Skeletal muscle tissue (tissue), 4 donors: ENCODE results near the gene ASAP2. TPM values are rescaled to one million over a fixed set of nuclear protein-coding genes. Genes with fewer than 3 reads are reported as not detected.

Source experiments
- H3K27ac ChIP-seq: one replicate; pipeline ENCODE4 v1.7.0; 2013; ENCODE audit warnings: mild to moderate bottlenecking, low read depth, low read length, inconsistent platforms
- H3K27me3 ChIP-seq, 3 donors: one replicate each; pipeline ENCODE4 v1.7.0; 2013; ENCODE audit warnings: low read length in 3 of 3; ENCODE audit not compliant: control insufficient read depth in 3 of 3, insufficient read depth in 3 of 3
- H3K36me3 ChIP-seq, 3 donors: one replicate each; pipeline ENCODE4 v1.7.0; 2013; ENCODE audit warnings: low read length in 3 of 3; ENCODE audit not compliant: control insufficient read depth in 3 of 3, insufficient read depth in 3 of 3
- H3K4me1 ChIP-seq, 3 donors: one replicate each; pipeline ENCODE4 v1.7.0; 2013; ENCODE audit warnings: low read length in 3 of 3, mild to moderate bottlenecking in 3 of 3; ENCODE audit not compliant: control insufficient read depth in 3 of 3, insufficient read depth in 3 of 3
- H3K4me3 ChIP-seq, 3 donors: one replicate each; pipeline ENCODE4 v1.7.0; 2013; ENCODE audit warnings: low read length in 3 of 3
- H3K9ac ChIP-seq, 3 donors: one replicate each; pipeline ENCODE4 v1.7.0; 2013; ENCODE audit warnings: low read length in 3 of 3, mild to moderate bottlenecking in 3 of 3, moderate library complexity in 2 of 3, low read depth in 1 of 3
- H3K9me3 ChIP-seq, 3 donors: one replicate each; pipeline ENCODE4 v1.7.0; 2013; ENCODE audit warnings: low read length in 3 of 3; ENCODE audit not compliant: control insufficient read depth in 3 of 3
- total RNA-seq: library from RNA; depleted of rRNA; stranded (reverse); fragments of >200 nt; gene quantifications from one replicate; pipeline ENCODE4 v1.2.3, GENCODE V29; 2014
- donor health status: Osteomylitis.

The ASAP2 gene
- total RNA-seq, 1 donor from 2014 or later: 17.7 TPM

- Histone ChIP-seq H3K36me3 (peaks cover 0 to 20% (median 9%) of the 10 kb centered on the region in 3 donors), H3K9ac (peak overlapping the region in 1 of 3 donors; percentile 19), H3K27ac (no peak overlapping the region), H3K9me3 (no peaks in the 10 kb centered on the region), H3K27me3 (no peaks in the 10 kb centered on the region), H3K4me1 (peaks cover 4 to 18% (median 5%) of the 10 kb centered on the region in 3 donors), H3K4me3 (no peak overlapping the region)
These were observed 210.3 kb downstream of the ASAP2 start for GRCh38 chr2:9416962-9417316.

DNA sequence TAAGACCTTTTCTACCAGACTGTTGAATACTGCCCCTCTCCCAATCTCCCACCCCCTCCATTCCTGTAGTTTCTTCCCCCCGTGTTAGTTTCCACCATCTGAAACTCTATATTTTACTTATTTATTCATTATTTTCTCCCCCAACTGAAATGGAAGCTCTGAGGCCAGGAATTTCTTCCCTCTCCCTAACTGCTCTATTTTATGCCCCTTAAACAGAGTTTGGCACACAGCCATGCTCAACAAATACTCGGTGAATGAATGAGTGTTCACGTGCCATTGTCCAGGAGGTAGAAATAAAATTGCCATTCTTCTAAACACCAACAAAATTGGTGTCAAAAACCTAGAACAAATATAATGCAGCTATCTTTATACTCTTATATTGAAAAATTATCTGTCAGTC lies 211.1 kb downstream of the ASAP2 start:
- Histone ChIP-seq H3K4me1 (peaks cover 11 to 26% (median 13%) of the 10 kb centered on the region in 3 donors), H3K9ac (no peak overlapping the region), H3K36me3 (peaks cover 0 to 17% (median 6%) of the 10 kb centered on the region in 3 donors), H3K4me3 (no peak overlapping the region), H3K27me3 (no peaks in the 10 kb centered on the region), H3K9me3 (no peaks in the 10 kb centered on the region), H3K27ac (no peak overlapping the region)

DNA sequence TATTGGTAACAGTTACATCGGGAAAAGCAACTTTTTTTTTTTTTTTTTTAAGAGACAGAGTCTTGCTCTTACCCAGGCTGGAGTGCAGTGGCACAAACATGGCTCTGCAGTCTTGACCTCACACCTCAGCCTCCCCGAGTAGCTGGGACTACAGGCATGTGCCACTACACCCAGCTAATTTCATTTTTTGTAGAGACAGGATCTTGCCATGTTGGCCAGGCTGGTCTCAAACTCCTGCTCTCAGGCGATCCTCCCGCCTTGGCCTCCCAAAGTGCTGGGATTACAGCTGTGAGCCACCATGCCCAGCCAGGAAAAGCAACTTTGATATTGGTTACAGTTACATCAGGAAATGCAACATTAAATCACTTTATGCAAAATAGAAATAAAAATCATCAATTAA lies 212.1 kb downstream of the ASAP2 start:
- Histone ChIP-seq H3K36me3 (peaks cover 0 to 13% (median 6%) of the 10 kb centered on the region in 3 donors), H3K9ac (no peak overlapping the region), H3K27ac (no peak overlapping the region), H3K4me3 (no peak overlapping the region), H3K9me3 (no peaks in the 10 kb centered on the region), H3K27me3 (no peaks in the 10 kb centered on the region), H3K4me1 (peaks cover 11 to 27% (median 18%) of the 10 kb centered on the region in 3 donors)

- H3K27me3 ChIP-seq: no peaks in the 10 kb centered on the region
- H3K4me1 ChIP-seq: peaks cover 19 to 34% (median 26%) of the 10 kb centered on the region in 3 donors
- no peak overlapping the region for H3K9ac ChIP-seq
- H3K27ac ChIP-seq: no peak overlapping the region
- no peak overlapping the region for H3K4me3 ChIP-seq
- peaks cover 0 to 11% (median 6%) of the 10 kb centered on the region in 3 donors for H3K36me3 ChIP-seq
- H3K9me3 ChIP-seq: no peaks in the 10 kb centered on the region
These were observed 212.9 kb downstream of the ASAP2 start for GRCh38 chr2:9419541-9419940.

DNA sequence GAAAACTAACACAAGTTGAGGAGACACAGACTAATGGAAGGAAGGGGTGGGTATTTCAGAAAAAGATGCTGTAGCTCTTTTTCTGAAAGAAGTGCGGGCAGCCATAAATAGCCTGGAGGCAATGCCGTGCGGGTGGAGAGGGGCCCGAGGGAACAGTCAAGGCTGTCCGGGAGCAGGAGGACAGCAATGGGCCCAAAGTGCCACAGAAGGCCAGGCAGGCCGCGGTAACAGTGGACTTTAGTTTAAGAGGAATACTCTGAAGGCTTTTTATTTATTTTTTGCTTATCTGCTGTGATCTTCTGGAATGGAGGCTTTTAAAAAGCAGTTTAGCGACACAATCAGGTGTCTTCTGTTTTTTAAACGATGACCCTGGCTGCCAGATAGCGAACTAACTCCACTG lies 213.9 kb downstream of the ASAP2 start:
- Histone ChIP-seq H3K9ac (no peak overlapping the region), H3K36me3 (peaks cover 0 to 11% (median 6%) of the 10 kb centered on the region in 3 donors), H3K4me1 (peaks cover 20 to 35% (median 31%) of the 10 kb centered on the region in 3 donors), H3K9me3 (no peaks in the 10 kb centered on the region), H3K27ac (no peak overlapping the region), H3K4me3 (peak overlapping the region in 1 of 3 donors; percentile 6), H3K27me3 (no peaks in the 10 kb centered on the region)

GRCh38 chr2:9422321-9423099 lies 215.9 kb downstream of the ASAP2 start:
- H3K4me3 ChIP-seq: peak overlapping the region; percentile 97 to 98 (median 97)
- H3K27ac ChIP-seq: peak overlapping the region; percentile 81
- H3K36me3 ChIP-seq: peaks cover 0 to under 1% (median 0%) of the 10 kb centered on the region in 3 donors
- H3K9me3 ChIP-seq: no peaks in the 10 kb centered on the region
- H3K27me3 ChIP-seq: no peaks in the 10 kb centered on the region
- H3K4me1 ChIP-seq: peaks cover 20 to 35% (median 31%) of the 10 kb centered on the region in 3 donors
- peak overlapping the region; percentile 94 to 97 (median 96) for H3K9ac ChIP-seq

GRCh38 chr2:9423100-9423921 lies 216.7 kb downstream of the ASAP2 start, which contains the start of the genes CPSF3 and ITGB1BP1:
Gene CPSF3, plus strand, starts transcription at chr2:9423654. Its CDS starts 120 bp downstream, at chr2:9423774.
Gene ITGB1BP1, minus strand, starts transcription at chr2:9423528. Its CDS starts 4,831 bp downstream, at chr2:9418697.
- H3K9me3 ChIP-seq: no peaks in the 10 kb centered on the region
- H3K9ac ChIP-seq: peak within 1 kb of the TSS; percentile 94 to 97 (median 96)
- peaks cover 20 to 35% (median 31%) of the 10 kb centered on the region in 3 donors for H3K4me1 ChIP-seq
- peaks cover 0 to 2% (median 0%) of the 10 kb centered on the region in 3 donors for H3K36me3 ChIP-seq
- no peaks in the 10 kb centered on the region for H3K27me3 ChIP-seq
- peak within 1 kb of the TSS; percentile 97 to 98 (median 97) for H3K4me3 ChIP-seq
- H3K27ac ChIP-seq: peak within 1 kb of the TSS; percentile 81

- no peaks in the 10 kb centered on the region for H3K9me3 ChIP-seq
- H3K27ac ChIP-seq: peak overlapping the region; percentile 81
- peaks cover 20 to 32% (median 31%) of the 10 kb centered on the region in 3 donors for H3K4me1 ChIP-seq
These were observed 217.3 kb downstream of the ASAP2 start for GRCh38 chr2:9423922-9424272.

DNA sequence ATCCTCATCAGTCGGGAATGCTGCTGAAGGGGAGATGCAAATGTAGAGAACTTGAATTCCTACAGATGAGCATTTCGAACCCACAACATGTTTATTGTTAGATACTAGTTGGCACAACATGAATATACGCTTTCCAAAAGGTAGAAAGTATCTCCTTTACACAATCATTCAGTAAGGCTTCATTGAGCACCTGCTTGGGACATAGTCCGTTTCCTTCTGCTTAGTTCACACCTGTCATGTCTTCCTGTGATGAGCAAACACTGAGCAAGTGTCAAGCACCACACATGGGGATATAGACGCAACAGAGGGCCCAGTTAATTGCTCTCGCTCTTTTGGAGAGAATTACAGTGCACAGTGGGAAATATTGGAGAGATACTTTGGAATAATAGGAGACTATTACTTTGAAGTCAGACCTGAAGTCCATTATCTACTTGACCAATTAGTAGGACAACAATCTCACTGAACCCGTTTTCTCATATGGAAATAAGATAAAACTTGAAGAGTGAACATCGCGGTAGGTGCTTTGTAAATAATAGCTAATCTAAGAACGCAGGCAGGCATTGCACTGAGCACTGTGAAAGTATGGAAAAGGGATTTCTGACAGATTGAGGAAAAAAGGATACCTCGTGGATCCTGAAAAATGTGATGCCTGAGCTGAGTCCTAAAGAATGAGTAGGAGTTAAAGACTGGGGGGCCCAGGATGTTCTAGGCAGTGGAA lies 218.0 kb downstream of the ASAP2 start:
- Histone ChIP-seq H3K9ac (peak overlapping the region; percentile 91 to 97 (median 96)), H3K27ac (no peak overlapping the region), H3K4me1 (peaks cover 20 to 31% (median 30%) of the 10 kb centered on the region in 3 donors), H3K36me3 (peaks cover 0 to 10% (median 5%) of the 10 kb centered on the region in 3 donors), H3K9me3 (no peaks in the 10 kb centered on the region), H3K4me3 (peak overlapping the region; percentile 95 to 98 (median 97)), H3K27me3 (no peaks in the 10 kb centered on the region)

More at GRCh38 chr2:9423922-9424272, 217.3 kb downstream of the ASAP2 start:
- no peaks in the 10 kb centered on the region for H3K27me3 ChIP-seq
- peak overlapping the region; percentile 91 to 97 (median 96) for H3K9ac ChIP-seq
- H3K36me3 ChIP-seq: peaks cover 0 to 5% (median under 1%) of the 10 kb centered on the region in 3 donors
- peak overlapping the region; percentile 95 to 98 (median 97) for H3K4me3 ChIP-seq
